Colon (tissue), 2 donors: ENCODE measurements around the gene SLAMF1.
"Not testable (repeated sequence)": the region's sequence is repeated elsewhere in the genome, so short reads cannot be mapped to it uniquely, and the experiment has no call there.

Experiments used
- FAIRE-seq: peaks from 2 replicates; lab custom pipeline; 2012; peaks lifted over from hg19 to GRCh38; lab: Jason Lieb, UNC
- donor health status: control.
- donor health status: control.

SLAMF1 gene

GRCh38 chr1:160560045-160560705 is 86.7 kb downstream of the SLAMF1 start:
- no peak for FAIRE-seq

DNA sequence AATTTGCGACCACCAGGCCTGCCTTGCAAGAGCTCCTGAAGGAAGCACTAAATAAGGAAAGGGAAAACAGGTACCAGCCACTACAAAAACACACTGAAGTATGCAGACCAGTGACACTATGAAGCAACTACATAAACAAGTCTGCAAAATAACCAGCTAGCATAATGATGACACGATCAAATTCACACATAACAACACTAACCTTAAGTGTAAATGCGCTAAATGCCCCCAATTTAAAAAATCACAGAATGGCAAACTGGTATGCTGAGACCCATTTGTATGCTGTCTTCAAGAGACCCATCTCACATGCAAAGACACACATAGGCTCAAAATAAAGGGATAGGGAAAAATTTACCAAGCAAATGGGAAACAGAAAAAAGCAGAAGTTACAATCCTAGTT is 87.4 kb downstream of the SLAMF1 start:
- not testable (repeated sequence) for FAIRE-seq

DNA sequence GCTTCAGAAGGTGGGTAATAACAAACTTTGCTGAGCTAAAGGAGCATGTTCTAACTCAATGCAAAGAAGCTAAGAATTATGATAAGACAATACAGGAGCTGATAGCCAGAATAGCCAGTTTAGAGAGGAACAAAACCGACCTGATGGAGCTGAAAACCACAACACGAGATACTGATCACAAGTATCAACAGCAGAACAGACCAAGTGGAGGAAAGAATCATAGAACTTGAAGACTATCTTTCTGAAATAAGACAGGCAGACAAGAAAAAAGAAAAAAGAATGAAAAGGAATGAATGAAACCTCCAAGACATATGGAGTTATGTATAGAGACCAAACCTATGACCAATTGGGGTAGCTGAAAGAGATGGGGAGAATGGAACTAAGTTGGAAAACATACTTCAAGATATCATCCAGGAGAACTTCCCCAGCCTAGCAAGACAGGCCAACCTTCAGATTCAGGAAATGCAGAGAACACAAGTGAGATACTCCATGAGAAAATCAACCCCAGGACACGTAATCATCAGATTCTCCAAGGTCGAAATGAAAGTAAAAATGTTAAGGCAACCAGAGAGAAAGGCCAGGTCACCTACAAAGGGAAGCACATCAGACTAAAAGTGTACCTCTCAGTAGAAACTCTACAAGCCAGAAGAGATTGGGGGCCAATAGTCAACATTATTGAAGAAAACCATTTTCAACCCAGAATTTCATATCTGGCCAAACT is 88.0 kb downstream of the SLAMF1 start:
- no peak for FAIRE-seq
